ENCODE measurements around the gene PIK3R4.

PIK3R4 gene

DNA sequence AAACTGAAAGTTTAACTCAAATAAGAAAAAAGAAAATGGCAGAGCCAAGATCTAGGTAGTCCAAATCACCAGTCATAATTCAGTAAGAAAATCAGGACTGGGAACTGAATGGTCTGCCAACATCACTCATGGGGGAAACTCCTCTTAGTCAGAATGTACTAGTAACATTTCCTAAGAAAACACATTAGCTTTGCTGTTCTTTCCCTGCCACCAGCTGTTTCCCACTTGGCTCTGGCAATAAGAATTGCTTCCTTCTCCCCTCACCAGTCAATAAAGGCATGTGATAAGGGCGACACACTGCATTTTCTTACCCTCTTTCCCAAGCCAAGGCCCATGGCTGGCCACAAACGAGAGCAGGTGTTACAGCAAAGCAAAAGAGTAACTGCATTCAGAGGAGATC is 46.1 kb downstream of the PIK3R4 start:
- no peak overlapping the region for H3K4me3 ChIP-seq (replicated peaks; ENCODE audit: low read depth, low read length)
- TF ChIP-seq, protein P1, sequence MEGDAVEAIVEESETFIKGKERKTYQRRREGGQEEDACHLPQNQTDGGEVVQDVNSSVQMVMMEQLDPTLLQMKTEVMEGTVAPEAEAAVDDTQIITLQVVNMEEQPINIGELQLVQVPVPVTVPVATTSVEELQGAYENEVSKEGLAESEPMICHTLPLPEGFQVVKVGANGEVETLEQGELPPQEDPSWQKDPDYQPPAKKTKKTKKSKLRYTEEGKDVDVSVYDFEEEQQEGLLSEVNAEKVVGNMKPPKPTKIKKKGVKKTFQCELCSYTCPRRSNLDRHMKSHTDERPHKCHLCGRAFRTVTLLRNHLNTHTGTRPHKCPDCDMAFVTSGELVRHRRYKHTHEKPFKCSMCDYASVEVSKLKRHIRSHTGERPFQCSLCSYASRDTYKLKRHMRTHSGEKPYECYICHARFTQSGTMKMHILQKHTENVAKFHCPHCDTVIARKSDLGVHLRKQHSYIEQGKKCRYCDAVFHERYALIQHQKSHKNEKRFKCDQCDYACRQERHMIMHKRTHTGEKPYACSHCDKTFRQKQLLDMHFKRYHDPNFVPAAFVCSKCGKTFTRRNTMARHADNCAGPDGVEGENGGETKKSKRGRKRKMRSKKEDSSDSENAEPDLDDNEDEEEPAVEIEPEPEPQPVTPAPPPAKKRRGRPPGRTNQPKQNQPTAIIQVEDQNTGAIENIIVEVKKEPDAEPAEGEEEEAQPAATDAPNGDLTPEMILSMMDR (IDR thresholded peaks at IDR 0.05; ENCODE audit: low read depth, low read length, missing control alignments): no peak
- no peak for DNase-seq (ENCODE audit: extremely low read depth, low read depth)

DNA sequence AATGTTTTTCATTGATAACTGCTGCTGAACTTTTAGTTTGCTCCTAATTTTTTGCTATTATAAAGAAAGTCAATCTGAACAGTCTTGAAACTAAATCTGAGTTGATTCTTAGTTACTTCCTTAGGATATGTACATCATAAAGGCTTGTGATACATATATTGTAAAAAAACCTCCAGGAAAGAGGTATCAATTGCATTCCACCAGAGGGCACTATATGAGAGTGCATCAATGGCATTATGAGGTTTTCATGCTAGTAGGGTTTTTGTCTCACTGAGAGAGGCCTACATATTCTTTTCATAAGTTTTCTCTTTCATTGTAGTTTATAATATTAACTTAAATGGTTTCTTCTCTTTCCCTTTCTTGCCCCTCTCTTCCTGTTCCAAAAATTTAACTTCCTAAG is 46.9 kb downstream of the PIK3R4 start:
- peak; percentile 6 for DNase-seq (ENCODE audit: extremely low read depth, low read depth)
- TF ChIP-seq, protein P1 (IDR thresholded peaks at IDR 0.05; ENCODE audit: low read depth, low read length, missing control alignments): peak; percentile 30

DNA sequence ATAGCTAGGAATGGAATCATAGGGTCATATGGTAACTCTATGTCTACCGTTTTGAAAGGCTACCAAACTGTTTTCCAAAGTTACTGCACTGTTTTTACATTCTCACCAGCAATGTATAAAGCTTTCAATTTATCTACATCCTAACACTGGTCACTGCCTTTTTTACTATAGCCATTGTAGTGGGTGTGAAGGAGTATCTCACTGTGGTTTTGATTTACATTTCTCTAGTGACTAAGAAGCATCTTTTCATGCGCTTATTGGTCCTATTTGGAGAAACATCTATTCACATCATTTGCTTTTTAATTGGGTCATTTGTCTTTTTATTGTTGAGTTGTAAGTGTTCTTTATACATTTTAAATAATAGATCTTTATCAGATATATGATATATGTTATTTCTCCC is 53.3 kb downstream of the PIK3R4 start:
- no peak overlapping the region for H3K4me3 ChIP-seq (replicated peaks; ENCODE audit: low read depth, low read length)
- TF ChIP-seq, protein P1 (IDR thresholded peaks at IDR 0.05; ENCODE audit: low read depth, low read length, missing control alignments): no peak
- DNase-seq (ENCODE audit: extremely low read depth, low read depth): no peak

More for the DNA sequence above, 46.9 kb downstream of the PIK3R4 start:
- H3K4me3 ChIP-seq (replicated peaks; ENCODE audit: low read depth, low read length): no peak overlapping the region

DNA sequence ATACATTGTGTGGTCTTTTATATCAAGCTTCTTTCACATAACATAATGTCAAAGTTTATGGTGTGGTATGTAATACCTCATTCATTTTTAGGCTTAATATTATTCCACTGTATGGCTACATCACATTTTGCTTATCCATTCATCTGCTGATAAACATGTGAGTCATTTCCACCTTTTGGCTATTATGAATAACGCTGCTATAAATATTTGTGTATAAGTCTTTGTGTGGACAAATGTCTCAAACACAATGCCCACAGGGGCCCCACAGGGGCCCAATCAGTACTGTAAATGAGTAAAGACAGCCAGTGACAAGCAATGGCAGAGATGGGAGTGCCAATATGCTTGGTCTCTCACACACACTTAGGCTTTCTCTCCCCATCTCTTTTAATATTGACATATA is 54.2 kb downstream of the PIK3R4 start:
- no peak overlapping the region for H3K4me3 ChIP-seq (replicated peaks; ENCODE audit: low read depth, low read length)
- no peak for DNase-seq (ENCODE audit: extremely low read depth, low read depth)
- TF ChIP-seq, protein P1 (IDR thresholded peaks at IDR 0.05; ENCODE audit: low read depth, low read length, missing control alignments): no peak

DNA sequence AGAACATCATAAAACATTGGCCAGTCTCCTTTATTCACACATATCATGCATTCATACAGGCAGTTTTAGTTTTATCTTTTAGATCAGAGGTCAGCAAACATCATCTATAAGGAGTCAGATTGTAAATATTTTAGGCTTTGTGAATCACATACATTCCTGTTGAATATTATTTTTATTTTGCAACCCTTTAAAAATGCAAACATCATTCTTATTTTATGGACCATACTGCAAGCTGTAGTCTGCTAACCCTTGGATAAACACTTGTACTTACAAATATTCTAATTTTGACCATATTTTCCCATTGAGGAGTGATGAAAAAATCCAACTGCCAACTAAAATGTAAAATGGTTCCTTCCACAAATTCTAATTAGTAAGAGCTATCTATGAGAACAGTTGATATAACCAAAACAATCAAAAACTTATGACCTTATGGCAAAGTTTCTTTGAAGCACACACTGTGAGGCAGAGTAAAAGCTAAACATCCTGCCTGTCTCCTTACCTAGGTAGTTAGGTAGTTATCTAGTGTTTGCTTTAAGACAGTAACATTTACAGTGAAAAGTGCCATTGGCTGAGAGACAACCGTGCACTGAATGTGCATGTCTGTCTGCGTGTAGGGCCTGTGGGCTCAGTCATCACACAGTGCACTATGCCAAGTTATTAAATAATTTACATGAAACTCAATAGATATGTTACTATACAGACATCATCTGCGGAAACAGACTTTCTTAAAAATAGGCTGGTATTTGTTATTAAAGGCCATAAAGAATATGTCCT is 57.7 kb downstream of the PIK3R4 start:
- TF ChIP-seq, protein P1 (IDR thresholded peaks at IDR 0.05; ENCODE audit: low read depth, low read length, missing control alignments): no peak
- no peak for DNase-seq (ENCODE audit: extremely low read depth, low read depth)
- H3K4me3 ChIP-seq (replicated peaks; ENCODE audit: low read depth, low read length): no peak overlapping the region

DNA sequence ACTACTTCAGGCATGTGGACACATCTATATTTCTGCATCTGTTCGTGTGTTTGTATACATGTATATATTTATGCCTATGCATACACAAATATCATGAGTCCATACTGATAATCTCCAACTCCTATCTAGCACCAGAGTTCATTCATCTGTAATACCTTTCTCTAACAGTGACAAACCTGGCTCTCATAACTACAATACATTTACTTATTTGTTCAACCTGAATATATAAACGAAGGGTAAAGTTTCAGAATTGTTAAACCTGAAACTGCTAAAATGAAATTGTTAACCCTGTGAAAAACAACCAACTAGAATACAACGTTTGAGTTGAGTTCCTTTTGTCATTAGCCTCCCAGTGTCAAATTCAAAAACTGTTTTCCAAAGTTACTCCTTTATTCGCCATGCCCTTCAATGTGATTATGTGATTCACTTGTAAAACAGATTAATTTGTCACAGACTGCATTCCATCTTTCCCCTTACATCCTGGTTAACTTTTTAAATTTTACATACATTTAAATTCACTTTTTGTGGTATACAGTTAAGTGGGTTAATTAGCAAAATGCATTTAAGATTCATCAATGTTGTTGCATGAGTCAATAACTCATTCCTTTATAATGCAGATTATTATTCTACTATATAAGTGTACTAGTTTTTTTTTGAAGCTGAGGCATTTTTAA is 58.5 kb downstream of the PIK3R4 start:
- TF ChIP-seq, protein P1 (IDR thresholded peaks at IDR 0.05; ENCODE audit: low read depth, low read length, missing control alignments): no peak
- DNase-seq (ENCODE audit: extremely low read depth, low read depth): no peak
- H3K4me3 ChIP-seq (replicated peaks; ENCODE audit: low read depth, low read length): no peak overlapping the region

All from HFF-Myc (cell line).